RWPE1 (cell line): ENCODE data around the gene MAGEA11.

Source experiments
- CTCF ChIA-PET: fragments of 350-600 bp; sonication (Branson Sonifier 250); formaldehyde crosslinking; extraction: SDS; loops from one replicate; lab custom pipeline; 2021; lab: Yijun Ruan, JAX
- POLR2A ChIA-PET: fragments of 400-600 bp; formaldehyde crosslinking; extraction: SDS; loops from one replicate; lab custom pipeline; 2020; ENCODE audit warnings: antibody characterized with exemption; ENCODE audit not compliant: low non-redundant PET; lab: Yijun Ruan, JAX
- DNase-seq: peaks from one replicate; pipeline ENCODE4 v3.0.0; 2012; ENCODE audit warnings: low spot score
- H3K27ac ChIP-seq: fragments of 450-650 bp; 2 replicates; pipeline ENCODE4 v1.5.1; 2017
- TF ChIP-seq, protein P1 (sequence below): fragments of 450-650 bp; conservative IDR thresholded peaks from 2 replicates; pipeline ENCODE4 v1.5.1; 2017; ENCODE audit warnings: low read depth, mild to moderate bottlenecking

MAGEA11 gene

GRCh38 chrX:149707147-149707901, 4.5 kb upstream of the MAGEA11 start:
- POLR2A ChIA-PET: no interaction called here
- no peak overlapping the region for H3K27ac ChIP-seq
- CTCF ChIA-PET: no interaction called here
- TF ChIP-seq, protein P1, sequence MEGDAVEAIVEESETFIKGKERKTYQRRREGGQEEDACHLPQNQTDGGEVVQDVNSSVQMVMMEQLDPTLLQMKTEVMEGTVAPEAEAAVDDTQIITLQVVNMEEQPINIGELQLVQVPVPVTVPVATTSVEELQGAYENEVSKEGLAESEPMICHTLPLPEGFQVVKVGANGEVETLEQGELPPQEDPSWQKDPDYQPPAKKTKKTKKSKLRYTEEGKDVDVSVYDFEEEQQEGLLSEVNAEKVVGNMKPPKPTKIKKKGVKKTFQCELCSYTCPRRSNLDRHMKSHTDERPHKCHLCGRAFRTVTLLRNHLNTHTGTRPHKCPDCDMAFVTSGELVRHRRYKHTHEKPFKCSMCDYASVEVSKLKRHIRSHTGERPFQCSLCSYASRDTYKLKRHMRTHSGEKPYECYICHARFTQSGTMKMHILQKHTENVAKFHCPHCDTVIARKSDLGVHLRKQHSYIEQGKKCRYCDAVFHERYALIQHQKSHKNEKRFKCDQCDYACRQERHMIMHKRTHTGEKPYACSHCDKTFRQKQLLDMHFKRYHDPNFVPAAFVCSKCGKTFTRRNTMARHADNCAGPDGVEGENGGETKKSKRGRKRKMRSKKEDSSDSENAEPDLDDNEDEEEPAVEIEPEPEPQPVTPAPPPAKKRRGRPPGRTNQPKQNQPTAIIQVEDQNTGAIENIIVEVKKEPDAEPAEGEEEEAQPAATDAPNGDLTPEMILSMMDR: no peak
- no peak for DNase-seq

- H3K27ac ChIP-seq: no peak overlapping the region
- TF ChIP-seq, protein P1: no peak
- CTCF ChIA-PET: no interaction called here
- POLR2A ChIA-PET: no interaction called here
- no peak for DNase-seq
Measured at GRCh38 chrX:149712831-149713230, 971 bp downstream of the MAGEA11 start.

GRCh38 chrX:149713279-149714050, 1.6 kb downstream of the MAGEA11 start:
- DNase-seq: no peak
- no peak overlapping the region for H3K27ac ChIP-seq
- ChIA-PET CTCF (no interaction called here), POLR2A (no interaction called here)
- TF ChIP-seq, protein P1: no peak

DNA sequence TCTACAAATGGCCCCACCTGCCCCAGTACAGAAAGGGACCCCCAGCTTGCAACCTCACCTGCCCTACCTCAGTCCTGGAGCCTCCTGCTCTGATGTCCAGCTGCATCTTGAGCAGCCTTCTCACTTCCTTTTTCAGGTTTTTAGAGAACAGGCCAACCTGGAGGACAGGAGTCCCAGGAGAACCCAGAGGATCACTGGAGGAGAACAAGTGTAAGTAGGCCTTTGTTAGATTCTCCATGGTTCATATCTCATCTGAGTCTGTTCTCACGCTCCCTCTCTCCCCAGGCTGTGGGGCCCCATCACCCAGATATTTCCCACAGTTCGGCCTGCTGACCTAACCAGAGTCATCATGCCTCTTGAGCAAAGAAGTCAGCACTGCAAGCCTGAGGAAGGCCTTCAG, 3.6 kb downstream of the MAGEA11 start:
- ChIA-PET CTCF (no interaction called here), POLR2A (no interaction called here)
- DNase-seq: no peak
- H3K27ac ChIP-seq: no peak overlapping the region
- TF ChIP-seq, protein P1: no peak

GRCh38 chrX:149716632-149717031, 4.8 kb downstream of the MAGEA11 start:
- TF ChIP-seq, protein P1: no peak
- H3K27ac ChIP-seq: no peak overlapping the region
- CTCF ChIA-PET: no interaction called here
- DNase-seq: no peak
- POLR2A ChIA-PET: no interaction called here

GRCh38 chrX:149717803-149718202, 5.9 kb downstream of the MAGEA11 start:
- ChIA-PET CTCF (no interaction called here), POLR2A (no interaction called here)
- no peak overlapping the region for H3K27ac ChIP-seq
- no peak for DNase-seq
- TF ChIP-seq, protein P1: no peak
